Fibroblast of lung (primary cell): ENCODE measurements around the gene PPIE.
"Not testable (repeated sequence)": the region's sequence is repeated elsewhere in the genome, so short reads cannot be mapped to it uniquely, and the experiment has no call there.

Experiments
- EZH2 ChIP-seq: IDR thresholded peaks from 2 replicates; pipeline ENCODE4 v1.5.1; 2012; ENCODE audit warnings: low read length, control low read depth, mild to moderate bottlenecking; ENCODE audit errors: missing control alignments
- TF ChIP-seq, protein P1 (sequence below), 2 donors: IDR thresholded peaks in 1 of 2; conservative IDR thresholded peaks in 1 of 2; 1 replicate in 1 of 2; 2 replicates in 1 of 2; pipeline ENCODE4 v1.5.1; 2011 to 2012; ENCODE audit warnings: low read length in 2 of 2, control low read depth in 1 of 2, inconsistent platforms in 1 of 2, low read depth in 1 of 2, mild to moderate bottlenecking in 1 of 2

- TF ChIP-seq, protein P1, sequence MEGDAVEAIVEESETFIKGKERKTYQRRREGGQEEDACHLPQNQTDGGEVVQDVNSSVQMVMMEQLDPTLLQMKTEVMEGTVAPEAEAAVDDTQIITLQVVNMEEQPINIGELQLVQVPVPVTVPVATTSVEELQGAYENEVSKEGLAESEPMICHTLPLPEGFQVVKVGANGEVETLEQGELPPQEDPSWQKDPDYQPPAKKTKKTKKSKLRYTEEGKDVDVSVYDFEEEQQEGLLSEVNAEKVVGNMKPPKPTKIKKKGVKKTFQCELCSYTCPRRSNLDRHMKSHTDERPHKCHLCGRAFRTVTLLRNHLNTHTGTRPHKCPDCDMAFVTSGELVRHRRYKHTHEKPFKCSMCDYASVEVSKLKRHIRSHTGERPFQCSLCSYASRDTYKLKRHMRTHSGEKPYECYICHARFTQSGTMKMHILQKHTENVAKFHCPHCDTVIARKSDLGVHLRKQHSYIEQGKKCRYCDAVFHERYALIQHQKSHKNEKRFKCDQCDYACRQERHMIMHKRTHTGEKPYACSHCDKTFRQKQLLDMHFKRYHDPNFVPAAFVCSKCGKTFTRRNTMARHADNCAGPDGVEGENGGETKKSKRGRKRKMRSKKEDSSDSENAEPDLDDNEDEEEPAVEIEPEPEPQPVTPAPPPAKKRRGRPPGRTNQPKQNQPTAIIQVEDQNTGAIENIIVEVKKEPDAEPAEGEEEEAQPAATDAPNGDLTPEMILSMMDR (conservative IDR thresholded peaks at IDR 0.05 in 1 of 2, IDR thresholded peaks at IDR 0.05 in 1 of 2; ENCODE audit: low read depth in 1 of 2, low read length in 2 of 2), result not testable (repeated sequence)
- not testable (repeated sequence) for TF ChIP-seq EZH2
Measured at GRCh38 chr1:39775676-39776399, 37.2 kb downstream of the PPIE start.
